T follicular helper cell (primary cell): ENCODE data around the gene LARP1B.
"Not testable (repeated sequence)": the region's sequence is repeated elsewhere in the genome, so short reads cannot be mapped to it uniquely, and the experiment has no call there.

Experiments
- DNase-seq: peaks from one replicate; pipeline ENCODE4 v3.0.0-alpha.2; 2020; ENCODE audit warnings: low read depth
- total RNA-seq, 2 experiments: gene quantifications; one replicate each; lab custom pipeline; 2026; lab: John Stamatoyannopoulos, UW

Gene LARP1B
- 34.1 to 67.4 reads per million in 2 experiments for total RNA-seq

GRCh38 chr4:128060699-128061565 is at the start of gene LARP1B:
LARP1B (plus strand) TSS chr4:128061312; CDS start chr4:128074952, 13,640 bp downstream.
- DNase-seq: peak; percentile 85

GRCh38 chr4:128025319-128025718 is 35.8 kb upstream of the LARP1B start:
- no peak for DNase-seq

DNA sequence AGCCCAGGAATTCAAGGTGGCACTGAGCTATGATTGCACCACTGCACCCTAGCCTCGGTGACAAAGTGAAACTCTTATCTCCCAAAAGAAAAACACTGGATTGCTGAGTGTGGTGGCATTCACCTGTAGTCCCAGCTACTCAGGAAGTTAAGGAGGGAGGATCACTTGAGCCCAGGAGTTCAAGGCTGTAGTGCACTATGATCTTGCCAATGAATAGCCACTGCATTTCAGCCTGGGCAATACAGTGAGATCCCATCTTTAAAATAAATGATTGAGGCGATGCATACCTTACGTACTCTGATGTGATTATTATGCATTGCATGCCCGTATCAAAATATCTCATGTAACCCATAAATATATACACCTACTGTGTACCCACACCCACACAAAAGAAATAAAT is 31.2 kb upstream of the LARP1B start:
- no peak for DNase-seq

- no peak for DNase-seq
These were observed 29.2 kb upstream of the LARP1B start for GRCh38 chr4:128031756-128032384.

- no peak for DNase-seq
These were observed 21.5 kb upstream of the LARP1B start for GRCh38 chr4:128039568-128039967.

DNA sequence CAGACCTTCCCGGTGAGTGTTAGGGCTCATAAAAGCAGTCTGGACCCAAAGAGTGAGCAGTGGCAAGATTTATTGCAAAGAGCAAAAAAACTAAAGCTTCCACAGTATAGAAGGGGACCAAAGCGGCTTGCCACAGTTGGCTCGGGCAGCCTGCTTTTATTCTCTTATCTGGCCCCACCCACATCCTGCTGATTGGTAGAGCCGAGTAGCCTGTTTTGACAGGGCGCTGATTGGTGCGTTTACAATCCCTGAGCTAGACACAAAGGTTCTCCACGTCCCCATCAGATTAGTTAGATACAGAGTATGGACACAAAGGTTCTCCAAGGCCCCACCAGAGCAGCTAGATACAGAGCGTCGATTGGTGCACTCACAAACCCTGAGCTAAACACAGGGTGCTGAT is 14.1 kb upstream of the LARP1B start:
- DNase-seq: not testable (repeated sequence)

DNA sequence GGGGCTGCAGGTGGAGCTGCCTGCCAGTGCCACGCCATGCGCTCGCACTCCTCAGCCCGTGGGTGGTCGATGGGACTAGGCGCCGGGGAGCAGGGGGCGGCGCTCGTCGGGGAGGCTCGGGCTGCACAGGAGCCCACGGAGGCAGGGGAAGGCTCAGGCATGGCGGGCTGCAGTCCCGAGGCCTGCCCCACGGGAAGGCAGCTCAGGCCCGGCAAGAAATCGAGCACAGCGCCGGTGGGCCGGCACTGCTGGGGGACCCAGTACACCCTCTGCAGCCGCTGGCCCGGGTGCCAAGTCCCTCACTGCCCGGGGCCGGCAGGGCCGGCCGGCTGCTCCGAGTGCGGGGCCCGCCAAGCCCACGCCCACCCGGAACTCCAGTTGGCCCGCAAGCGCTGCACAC is 13.6 kb upstream of the LARP1B start:
- not testable (repeated sequence) for DNase-seq

GRCh38 chr4:128051229-128051628 is 9.9 kb upstream of the LARP1B start:
- not testable (repeated sequence) for DNase-seq

DNA sequence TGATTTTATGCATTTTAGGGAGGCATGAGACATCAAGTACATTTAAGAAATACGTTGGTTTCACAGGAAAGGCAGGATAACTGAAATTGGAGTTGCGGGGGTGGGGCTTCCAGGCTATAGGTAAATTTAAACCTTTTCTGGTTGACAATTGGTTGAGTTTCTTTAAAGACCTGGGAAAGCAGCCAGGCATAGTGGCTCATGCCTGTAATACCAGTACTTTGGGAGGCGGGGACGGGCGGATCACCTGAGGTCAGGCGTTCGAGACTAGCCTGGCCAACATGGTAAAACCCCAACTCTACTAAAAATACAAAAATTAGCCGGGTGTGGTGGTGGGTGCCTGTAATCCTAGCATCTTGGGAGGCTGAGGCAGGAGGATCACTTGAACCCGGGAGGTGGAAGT is 6.2 kb upstream of the LARP1B start:
- not testable (repeated sequence) for DNase-seq

- not testable (repeated sequence) for DNase-seq
These were observed 5.5 kb upstream of the LARP1B start for GRCh38 chr4:128055441-128056206.

DNA sequence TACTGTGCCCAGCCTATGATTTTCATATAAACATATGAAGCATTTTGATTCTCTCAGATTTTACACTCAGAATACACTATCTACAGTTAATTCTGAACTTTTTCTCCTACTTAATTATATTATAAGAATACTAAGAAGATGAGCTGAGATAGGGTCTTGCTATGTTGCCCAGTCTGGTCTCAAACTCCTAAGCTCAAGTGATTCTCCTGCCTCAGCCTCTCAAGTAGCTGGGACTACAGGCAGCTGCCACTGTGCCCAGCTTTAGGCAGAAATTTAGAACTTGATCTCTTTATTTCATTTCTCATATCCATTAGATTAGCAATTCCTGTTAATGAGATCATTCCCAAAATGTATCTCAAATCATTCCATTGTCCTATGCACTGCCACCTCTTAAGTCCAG is 4.7 kb upstream of the LARP1B start:
- no peak for DNase-seq

DNA sequence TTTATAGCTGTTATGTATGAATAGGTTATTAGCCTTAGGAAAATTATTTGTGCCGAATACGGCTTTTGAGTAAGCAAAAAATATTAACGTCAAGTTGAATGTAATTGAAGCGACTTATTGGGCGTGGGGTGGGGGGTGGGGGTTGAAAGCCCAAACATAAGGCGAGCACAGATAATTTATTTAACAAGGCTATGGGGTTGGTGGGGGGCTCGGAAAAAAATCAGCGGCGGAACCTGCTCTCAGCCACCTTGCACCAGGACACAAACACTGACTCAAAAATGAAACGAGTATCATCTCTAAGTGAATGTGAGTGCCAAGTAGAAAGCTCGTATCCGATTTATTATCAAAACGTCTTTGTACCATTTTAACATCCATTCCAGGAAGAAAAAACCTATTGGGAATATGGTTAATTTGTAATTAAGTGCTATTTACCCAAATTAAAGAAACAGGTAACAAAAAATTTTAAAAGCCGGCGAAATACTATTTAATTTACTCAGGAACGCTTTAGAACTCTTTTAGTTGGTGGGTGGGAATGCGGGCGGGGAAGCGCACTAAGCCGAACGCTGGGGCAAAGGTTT is 902 bp upstream of the LARP1B start:
- DNase-seq: no peak

DNA sequence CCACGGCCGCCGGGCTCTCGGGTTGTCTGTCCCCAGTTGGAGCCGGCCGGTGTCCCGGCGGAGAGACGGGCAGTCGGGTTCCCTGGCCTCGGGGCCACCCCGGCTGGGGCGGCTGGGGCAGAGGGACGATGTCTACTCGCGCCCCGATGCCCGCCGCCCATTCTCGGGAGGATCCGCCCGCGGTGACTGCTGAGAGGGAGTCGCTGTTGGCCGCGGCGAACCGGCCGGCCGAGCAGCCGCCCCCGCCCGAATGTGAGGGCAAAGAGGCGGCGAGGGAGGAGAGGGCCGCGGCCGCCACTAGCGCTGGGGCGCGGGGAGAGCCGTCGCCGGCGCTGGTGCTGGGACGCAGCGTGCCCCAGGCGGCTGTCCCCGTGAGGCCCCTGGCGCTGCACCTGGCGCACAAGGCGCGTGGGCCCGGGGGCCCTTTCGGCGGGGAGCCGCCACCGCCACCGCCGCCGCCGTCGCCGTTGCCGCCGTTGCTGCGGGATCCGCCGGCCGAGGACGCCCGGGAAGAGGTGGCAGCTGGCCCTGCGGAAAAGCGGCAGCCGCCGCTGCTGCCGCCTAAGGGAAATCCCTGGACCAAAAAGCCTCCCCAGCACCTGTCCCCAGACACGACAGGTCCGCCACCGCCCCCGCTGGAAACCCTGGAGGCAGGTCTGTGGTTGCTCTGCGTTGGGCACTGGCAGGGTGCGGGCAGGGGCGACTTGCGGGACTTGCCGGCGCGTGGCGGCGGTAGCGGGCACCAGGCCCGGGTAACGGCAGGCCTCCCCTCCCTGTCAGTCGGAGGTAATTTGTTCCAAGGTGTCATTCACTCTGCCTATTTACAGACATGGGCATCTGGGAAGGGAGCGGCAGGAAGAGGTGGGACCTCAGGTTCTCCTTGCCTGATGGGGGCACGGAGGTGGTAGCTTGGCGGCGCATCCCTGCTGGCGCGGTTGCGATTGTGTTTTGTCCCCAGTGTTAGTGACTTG is 739 bp downstream of the LARP1B start:
- DNase-seq: peak; percentile 41

GRCh38 chr4:128066453-128066820 is 5.3 kb downstream of the LARP1B start:
- DNase-seq: not testable (repeated sequence)

DNA sequence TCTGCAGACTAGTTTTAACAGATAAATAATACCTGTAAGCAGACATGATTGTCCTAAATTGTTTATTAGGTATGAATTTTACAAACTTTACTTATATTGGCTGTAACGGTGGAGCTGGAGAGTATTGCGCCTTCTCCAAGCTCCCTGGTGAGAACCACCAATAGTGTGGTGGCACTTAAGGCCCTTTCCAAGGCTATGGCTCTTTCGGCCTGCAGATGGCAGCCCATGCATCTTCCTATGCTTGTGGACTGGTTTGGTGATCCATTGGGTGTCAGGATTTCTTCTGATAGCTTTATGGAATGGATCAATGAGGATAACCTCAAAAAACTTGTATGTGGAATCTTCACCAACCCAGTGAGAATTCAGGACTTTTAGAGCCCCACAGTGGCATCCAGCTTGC is 7.8 kb downstream of the LARP1B start:
- DNase-seq: no peak

DNA sequence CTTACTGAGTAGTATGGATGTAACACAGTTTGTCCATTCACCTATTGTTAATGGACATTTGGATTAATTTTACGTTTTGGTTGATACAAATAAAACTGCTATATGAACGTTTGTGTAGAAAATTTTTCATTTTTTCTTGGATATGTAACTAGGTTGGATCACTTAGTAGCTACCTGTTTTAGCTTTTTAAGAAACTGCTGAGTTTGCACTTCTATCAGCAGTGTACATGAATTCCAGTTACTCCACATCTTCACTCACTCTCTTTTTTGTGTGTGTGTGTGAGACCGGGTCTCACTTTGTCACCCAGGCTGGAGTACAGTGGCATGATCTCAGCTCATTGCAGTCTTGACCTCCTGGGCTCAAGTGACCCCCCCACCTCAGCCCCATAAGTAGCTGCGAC is 15.4 kb downstream of the LARP1B start:
- DNase-seq: no peak

DNA sequence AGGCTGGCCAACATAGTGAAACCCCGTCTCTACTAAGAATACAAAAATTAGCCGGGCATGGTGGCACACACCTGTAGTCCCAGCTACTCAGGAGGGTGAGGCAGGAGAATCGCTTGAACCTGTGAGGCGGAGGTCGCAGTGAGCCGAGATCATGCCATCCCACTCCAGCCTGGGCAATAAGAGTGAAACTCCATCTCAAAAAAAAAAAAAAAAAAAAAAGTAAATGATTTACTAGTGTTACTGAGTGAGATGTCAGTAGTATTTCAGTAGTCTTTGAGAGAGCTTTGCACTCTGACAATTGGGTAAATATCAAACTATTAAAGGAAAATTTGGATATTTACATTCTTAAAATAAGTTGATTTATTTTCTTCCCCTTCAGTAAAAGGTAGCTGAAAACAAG is 34.2 kb downstream of the LARP1B start:
- DNase-seq: not testable (repeated sequence)

DNA sequence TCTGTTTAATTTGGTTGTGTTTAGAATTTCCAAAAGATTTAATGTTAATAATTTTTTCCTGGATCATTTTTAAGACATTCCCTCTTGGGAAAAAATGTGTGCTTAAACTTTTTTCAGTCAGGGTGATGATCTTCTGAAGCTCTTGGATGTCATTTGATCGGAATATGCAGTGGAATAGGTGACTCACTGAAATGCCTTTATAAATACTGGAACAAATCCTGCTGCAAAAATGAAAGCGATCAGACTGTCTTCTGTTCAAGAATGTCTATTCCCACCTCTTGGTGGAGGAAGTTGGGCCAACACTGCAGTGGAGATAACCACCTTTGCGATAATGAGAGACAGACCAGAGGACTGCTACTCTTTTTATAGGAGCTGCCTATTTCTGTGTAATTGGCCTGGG is 46.7 kb downstream of the LARP1B start:
- no peak for DNase-seq

DNA sequence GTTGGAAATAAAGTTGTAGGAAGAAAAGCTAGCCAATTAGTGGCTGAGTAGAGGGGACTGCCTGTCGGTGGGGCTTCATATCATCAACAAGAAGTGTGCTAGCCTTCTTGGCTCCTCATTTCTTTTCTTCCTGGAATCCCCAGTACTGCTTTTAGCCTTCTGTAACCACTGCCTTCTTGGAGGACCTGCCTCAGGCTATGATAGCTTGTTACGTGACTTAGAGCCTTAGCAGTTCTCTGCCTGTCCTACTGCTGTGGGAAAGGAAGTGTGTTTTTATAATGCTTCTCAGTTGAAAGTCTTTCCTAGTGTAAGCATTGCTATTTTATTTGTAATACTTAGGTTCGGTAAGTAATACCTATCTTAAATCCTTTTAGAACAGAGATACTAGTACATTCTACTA is 61.9 kb downstream of the LARP1B start:
- DNase-seq: no peak

GRCh38 chr4:128130621-128131020 is 69.5 kb downstream of the LARP1B start:
- no peak for DNase-seq

DNA sequence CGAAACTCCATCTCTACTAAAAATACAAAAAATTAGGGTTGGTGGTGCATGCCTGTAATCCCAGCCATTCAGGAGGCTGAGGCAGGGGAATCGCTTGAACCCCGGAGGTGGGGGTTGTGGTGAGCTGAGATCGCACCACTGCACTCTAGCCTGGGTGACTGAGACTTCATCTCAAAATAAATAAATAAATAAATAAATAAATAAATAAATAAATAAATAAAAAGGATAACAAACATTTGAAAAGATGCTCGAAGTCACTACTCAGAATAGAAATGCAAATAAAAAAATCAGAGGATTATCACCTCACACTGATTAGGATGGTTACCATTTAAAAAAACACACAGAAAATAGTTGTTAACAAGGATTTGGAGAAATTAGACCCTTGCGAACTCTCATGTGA is 73.8 kb downstream of the LARP1B start:
- DNase-seq: no peak
